Parathyroid adenoma (tissue), 2 donors: ENCODE measurements around the gene ZNF783.

ENCODE experiments used
- H2AFZ ChIP-seq: fragments of 300-600 bp; sonication (generic); one replicate; pipeline ENCODE4 v1.7.0; 2017; ENCODE audit warnings: antibody characterized with exemption, mild to moderate bottlenecking
- H3K27ac ChIP-seq: fragments of 300-600 bp; sonication (generic); one replicate; pipeline ENCODE4 v1.7.0; 2017
- H3K27me3 ChIP-seq: fragments of 300-600 bp; sonication (generic); one replicate; pipeline ENCODE4 v1.7.0; 2017; ENCODE audit warnings: low read length; ENCODE audit not compliant: control insufficient read depth, insufficient read depth
- H3K36me3 ChIP-seq: fragments of 300-600 bp; sonication (generic); one replicate; pipeline ENCODE4 v1.7.0; 2017; ENCODE audit warnings: low read length; ENCODE audit not compliant: control insufficient read depth, insufficient read depth
- H3K4me1 ChIP-seq: fragments of 300-600 bp; sonication (generic); one replicate; pipeline ENCODE4 v1.7.0; 2017; ENCODE audit warnings: control low read depth
- H3K4me2 ChIP-seq: fragments of 300-600 bp; sonication (generic); one replicate; pipeline ENCODE4 v1.7.0; 2017; ENCODE audit warnings: low read length
- H3K4me3 ChIP-seq: fragments of 300-600 bp; sonication (generic); one replicate; pipeline ENCODE4 v1.7.0; 2017; ENCODE audit warnings: low read depth, low read length
- H3K79me2 ChIP-seq: fragments of 300-600 bp; sonication (generic); one replicate; pipeline ENCODE4 v1.7.0; 2017; ENCODE audit warnings: control low read depth
- H3K9ac ChIP-seq: fragments of 300-600 bp; sonication (generic); one replicate; pipeline ENCODE4 v1.7.0; 2017; ENCODE audit warnings: mild to moderate bottlenecking
- H3K9me3 ChIP-seq: fragments of 300-600 bp; sonication (generic); one replicate; pipeline ENCODE4 v1.7.0; 2017; ENCODE audit warnings: low read length; ENCODE audit not compliant: control insufficient read depth
- TF ChIP-seq, protein P1 (sequence below): fragments of 300-600 bp; sonication (generic); IDR thresholded peaks from one replicate; pipeline ENCODE4 v1.7.0; 2017; ENCODE audit warnings: antibody characterized with exemption, mild to moderate bottlenecking
- donor health status: primary hyperparathyroidism.

The ZNF783 gene

DNA sequence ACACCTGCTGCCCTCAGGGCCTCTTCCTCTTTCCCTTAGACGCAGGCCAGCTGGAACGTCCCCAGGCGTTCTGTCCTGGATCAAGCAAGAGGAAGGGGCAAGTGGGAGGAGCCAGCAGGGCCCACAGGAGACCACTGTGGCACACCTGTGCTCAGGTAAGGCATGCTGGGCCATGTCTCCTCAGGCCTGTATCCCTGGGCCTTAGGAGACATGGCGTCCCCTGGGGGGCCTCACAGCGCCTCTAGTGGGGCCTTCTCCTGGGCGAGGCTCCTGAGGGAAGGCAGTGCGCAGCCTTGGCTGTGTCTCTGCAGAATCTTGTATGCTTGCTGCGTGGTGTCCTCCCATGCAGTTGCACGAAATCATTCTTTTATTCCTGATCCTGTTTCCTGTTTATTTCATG is 31.3 kb downstream of the ZNF783 start:
- Histone ChIP-seq H3K9ac (no peak overlapping the region), H3K4me3 (no peak overlapping the region), H3K4me2 (no peak overlapping the region), H3K4me1 (no peaks in the 10 kb centered on the region), H3K9me3 (no peaks in the 10 kb centered on the region), H3K27me3 (no peaks in the 10 kb centered on the region), H2AFZ (no peak overlapping the region), H3K36me3 (no peaks in the 10 kb centered on the region), H3K27ac (no peak overlapping the region), H3K79me2 (no peaks in the 10 kb centered on the region)
- TF ChIP-seq, protein P1, sequence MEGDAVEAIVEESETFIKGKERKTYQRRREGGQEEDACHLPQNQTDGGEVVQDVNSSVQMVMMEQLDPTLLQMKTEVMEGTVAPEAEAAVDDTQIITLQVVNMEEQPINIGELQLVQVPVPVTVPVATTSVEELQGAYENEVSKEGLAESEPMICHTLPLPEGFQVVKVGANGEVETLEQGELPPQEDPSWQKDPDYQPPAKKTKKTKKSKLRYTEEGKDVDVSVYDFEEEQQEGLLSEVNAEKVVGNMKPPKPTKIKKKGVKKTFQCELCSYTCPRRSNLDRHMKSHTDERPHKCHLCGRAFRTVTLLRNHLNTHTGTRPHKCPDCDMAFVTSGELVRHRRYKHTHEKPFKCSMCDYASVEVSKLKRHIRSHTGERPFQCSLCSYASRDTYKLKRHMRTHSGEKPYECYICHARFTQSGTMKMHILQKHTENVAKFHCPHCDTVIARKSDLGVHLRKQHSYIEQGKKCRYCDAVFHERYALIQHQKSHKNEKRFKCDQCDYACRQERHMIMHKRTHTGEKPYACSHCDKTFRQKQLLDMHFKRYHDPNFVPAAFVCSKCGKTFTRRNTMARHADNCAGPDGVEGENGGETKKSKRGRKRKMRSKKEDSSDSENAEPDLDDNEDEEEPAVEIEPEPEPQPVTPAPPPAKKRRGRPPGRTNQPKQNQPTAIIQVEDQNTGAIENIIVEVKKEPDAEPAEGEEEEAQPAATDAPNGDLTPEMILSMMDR = no peak

DNA sequence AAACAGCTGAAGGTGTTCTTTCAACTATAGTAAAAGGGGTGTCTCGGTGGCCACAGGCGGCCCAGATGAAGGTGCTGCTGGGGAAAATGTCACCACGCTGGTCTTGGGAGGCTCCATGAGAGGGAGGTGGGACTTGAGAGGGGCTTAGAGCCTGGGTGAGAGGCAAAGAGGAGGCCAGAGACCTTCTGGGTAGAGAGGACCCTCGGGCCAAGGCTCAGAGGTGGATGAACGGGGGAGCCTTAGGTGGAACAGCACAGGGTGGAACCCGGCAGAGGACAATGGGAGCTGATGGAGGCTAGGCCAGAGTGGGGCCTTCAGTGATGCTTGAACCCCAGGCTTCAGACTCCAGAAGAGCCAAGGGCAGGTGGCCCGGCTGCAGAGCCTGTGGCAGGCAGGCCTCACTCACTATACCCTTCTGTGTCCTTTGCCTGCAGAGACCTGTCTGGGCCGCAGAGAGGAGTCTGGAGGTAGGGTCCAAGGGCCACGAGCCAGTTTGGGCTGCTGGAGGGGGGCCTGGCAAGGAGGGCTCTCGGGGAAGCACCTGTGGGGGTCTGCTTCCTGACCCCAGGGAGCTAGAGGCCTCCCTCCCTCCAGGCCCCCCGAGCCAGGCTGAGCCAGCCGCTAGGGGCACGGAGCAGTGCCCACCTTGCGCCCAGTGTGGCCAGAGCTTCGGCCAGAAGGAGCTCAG is 32.1 kb downstream of the ZNF783 start:
- TF ChIP-seq, protein P1 = no peak
- Histone ChIP-seq H3K9ac (no peak overlapping the region), H3K4me1 (no peaks in the 10 kb centered on the region), H3K27ac (no peak overlapping the region), H2AFZ (no peak overlapping the region), H3K4me2 (no peak overlapping the region), H3K9me3 (no peaks in the 10 kb centered on the region), H3K79me2 (no peaks in the 10 kb centered on the region), H3K4me3 (no peak overlapping the region), H3K27me3 (no peaks in the 10 kb centered on the region), H3K36me3 (no peaks in the 10 kb centered on the region)

DNA sequence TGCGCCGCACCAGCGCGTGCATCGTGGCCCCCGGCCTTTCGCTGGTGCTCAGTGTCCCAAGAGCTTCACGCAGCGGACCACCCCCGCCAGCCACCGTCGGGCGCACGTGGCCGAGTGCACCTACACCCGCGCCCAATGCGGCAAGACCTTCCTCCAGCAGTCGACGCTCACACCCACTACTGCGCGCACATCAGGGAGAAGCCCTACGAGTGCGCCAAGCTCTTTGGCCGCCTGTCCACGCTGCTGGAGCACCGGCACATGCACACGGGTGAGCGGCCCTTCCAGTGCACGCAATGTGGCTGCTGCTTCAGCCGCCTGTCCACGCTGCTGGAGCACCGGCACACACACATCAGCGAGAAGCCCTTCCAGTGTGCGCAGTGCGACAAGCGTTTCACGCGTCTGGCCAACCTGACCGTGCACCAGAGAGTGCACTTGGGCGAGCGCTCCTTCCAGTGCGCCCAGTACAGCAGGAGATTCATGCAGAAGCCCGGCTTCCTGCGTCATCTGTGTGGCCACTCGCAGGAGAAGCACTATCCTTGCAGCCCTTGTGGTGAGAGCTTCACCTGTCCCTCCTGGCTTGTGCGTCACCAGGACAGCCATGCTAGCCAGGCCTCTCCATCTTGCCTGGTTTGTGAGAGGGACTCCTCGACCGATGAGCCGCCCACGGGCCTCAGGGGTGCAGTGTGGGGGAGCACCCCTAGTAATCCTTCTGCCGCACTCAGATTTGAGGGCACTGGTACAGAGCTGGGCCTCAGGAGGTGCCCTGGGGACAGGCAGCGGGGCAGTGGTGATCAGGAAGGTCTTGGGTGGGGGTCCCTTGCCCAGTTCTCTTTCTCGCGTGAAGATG is 32.9 kb downstream of the ZNF783 start:
- H3K27me3 ChIP-seq = no peaks in the 10 kb centered on the region
- no peak overlapping the region for H3K9ac ChIP-seq
- no peak overlapping the region for H2AFZ ChIP-seq
- H3K36me3 ChIP-seq = no peaks in the 10 kb centered on the region
- H3K4me3 ChIP-seq = no peak overlapping the region
- no peaks in the 10 kb centered on the region for H3K9me3 ChIP-seq
- H3K79me2 ChIP-seq = no peaks in the 10 kb centered on the region
- no peaks in the 10 kb centered on the region for H3K4me1 ChIP-seq
- TF ChIP-seq, protein P1 = no peak
- no peak overlapping the region for H3K27ac ChIP-seq
- H3K4me2 ChIP-seq = no peak overlapping the region

DNA sequence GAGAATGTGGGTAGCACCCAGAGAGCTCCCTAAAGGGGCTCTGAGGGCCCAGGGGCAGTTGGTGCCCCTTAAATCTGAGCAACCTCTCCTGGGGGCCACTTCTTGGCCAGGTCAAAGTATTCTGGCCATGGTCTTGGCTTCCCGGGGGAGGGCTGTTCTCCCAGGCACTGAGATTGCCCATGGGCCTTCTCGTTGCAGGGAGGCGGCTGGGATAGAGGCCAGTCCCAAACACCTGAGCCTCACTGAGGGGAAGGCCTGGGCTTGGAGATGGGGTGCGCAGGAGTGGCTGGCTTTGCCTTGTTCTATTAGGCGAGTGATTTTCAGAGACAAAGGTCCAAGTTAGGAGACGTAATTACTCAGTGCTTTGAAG is 33.5 kb downstream of the ZNF783 start:
- Histone ChIP-seq H3K36me3 (no peaks in the 10 kb centered on the region), H3K9me3 (no peaks in the 10 kb centered on the region), H2AFZ (no peak overlapping the region), H3K4me3 (no peak overlapping the region), H3K79me2 (no peaks in the 10 kb centered on the region), H3K9ac (no peak overlapping the region), H3K27me3 (no peaks in the 10 kb centered on the region), H3K4me1 (no peaks in the 10 kb centered on the region), H3K27ac (no peak overlapping the region), H3K4me2 (no peak overlapping the region)
- TF ChIP-seq, protein P1 = no peak
